ENCODE results near the gene NES.

DNA sequence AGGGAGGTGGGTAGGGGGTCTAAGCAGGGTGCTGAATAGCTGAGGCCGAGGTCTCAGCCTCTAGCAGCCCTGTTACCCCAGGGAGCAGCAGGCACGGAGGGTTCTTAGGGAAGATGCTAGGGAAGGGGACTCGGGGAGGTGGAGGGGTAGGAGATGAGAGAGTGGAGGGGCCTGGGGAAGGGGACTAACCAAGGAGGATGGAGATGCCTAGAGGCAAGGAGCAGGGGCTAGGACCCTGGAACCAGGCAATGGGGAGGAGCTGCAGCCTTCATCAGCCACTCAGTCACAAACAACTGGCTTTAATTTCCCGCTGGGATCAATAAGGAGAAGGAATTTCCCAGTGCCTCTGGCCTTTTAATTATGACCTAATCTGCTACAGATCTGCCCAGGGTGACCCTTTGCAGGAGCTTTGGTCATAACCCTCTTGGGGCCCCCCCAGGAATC, 31.0 kb upstream of the NES start:
- TF ChIP-seq GLIS3 (CRISPR knock-in tag; IDR thresholded peaks at IDR 0.05) (no peak), ZFP3 (CRISPR knock-in tag; IDR thresholded peaks at IDR 0.05) (no peak), ZC3H10 (CRISPR knock-in tag; IDR thresholded peaks at IDR 0.05) (no peak), ZNF8 (CRISPR knock-in tag; IDR thresholded peaks at IDR 0.05) (no peak), CSRNP3 (CRISPR knock-in tag; IDR thresholded peaks at IDR 0.05) (no peak)
